ENCODE results near the gene ANGEL2.
"Not testable (repeated sequence)": the region's sequence is repeated elsewhere in the genome, so short reads cannot be mapped to it uniquely, and the experiment has no call there.

ANGEL2 gene

GRCh38 chr1:212974711-212975110 is 41.0 kb downstream of the ANGEL2 start:
- peaks cover 1% of the 10 kb centered on the region for H3K27me3 Mint-ChIP-seq (ENCODE audit: low read depth)
- H3K4me3 Mint-ChIP-seq = no peak overlapping the region
- H3K4me1 Mint-ChIP-seq (ENCODE audit: low read depth) = no peaks in the 10 kb centered on the region
- H3K27ac Mint-ChIP-seq = no peak overlapping the region
- H3K36me3 Mint-ChIP-seq (ENCODE audit: low read depth) = no peaks in the 10 kb centered on the region
- H3K9me3 Mint-ChIP-seq = no peaks in the 10 kb centered on the region

GRCh38 chr1:212973899-212974298 is 41.8 kb downstream of the ANGEL2 start:
- Mint-ChIP-seq H3K4me1 (ENCODE audit: low read depth) (no peaks in the 10 kb centered on the region), H3K27me3 (ENCODE audit: low read depth) (peaks cover 3% of the 10 kb centered on the region), H3K9me3 (no peaks in the 10 kb centered on the region), H3K36me3 (ENCODE audit: low read depth) (no peaks in the 10 kb centered on the region), H3K27ac (no peak overlapping the region), H3K4me3 (no peak overlapping the region)

GRCh38 chr1:212973426-212973825 is 42.2 kb downstream of the ANGEL2 start:
- Mint-ChIP-seq H3K36me3 (ENCODE audit: low read depth) (no peaks in the 10 kb centered on the region), H3K4me1 (ENCODE audit: low read depth) (no peaks in the 10 kb centered on the region)

GRCh38 chr1:212971312-212971711 is 44.4 kb downstream of the ANGEL2 start:
- no peaks in the 10 kb centered on the region for H3K4me1 Mint-ChIP-seq (ENCODE audit: low read depth)
- H3K4me3 Mint-ChIP-seq = no peak overlapping the region
- peaks cover 10% of the 10 kb centered on the region for H3K27me3 Mint-ChIP-seq (ENCODE audit: low read depth)
- H3K27ac Mint-ChIP-seq = no peak overlapping the region
- no peaks in the 10 kb centered on the region for H3K36me3 Mint-ChIP-seq (ENCODE audit: low read depth)
- H3K9me3 Mint-ChIP-seq = no peaks in the 10 kb centered on the region

More at GRCh38 chr1:212973426-212973825, 42.2 kb downstream of the ANGEL2 start:
- H3K9me3 Mint-ChIP-seq = no peaks in the 10 kb centered on the region
- no peak overlapping the region for H3K27ac Mint-ChIP-seq
- peaks cover 3% of the 10 kb centered on the region for H3K27me3 Mint-ChIP-seq (ENCODE audit: low read depth)
- no peak overlapping the region for H3K4me3 Mint-ChIP-seq

GRCh38 chr1:212970085-212970484 is 45.6 kb downstream of the ANGEL2 start:
- no peak overlapping the region for H3K27ac Mint-ChIP-seq
- no peaks in the 10 kb centered on the region for H3K4me1 Mint-ChIP-seq (ENCODE audit: low read depth)
- H3K9me3 Mint-ChIP-seq = no peaks in the 10 kb centered on the region
- H3K4me3 Mint-ChIP-seq = no peak overlapping the region
- H3K36me3 Mint-ChIP-seq (ENCODE audit: low read depth) = no peaks in the 10 kb centered on the region
- H3K27me3 Mint-ChIP-seq (ENCODE audit: low read depth) = peaks cover 13% of the 10 kb centered on the region

- peaks cover 13% of the 10 kb centered on the region for H3K27me3 Mint-ChIP-seq (ENCODE audit: low read depth)
- no peak overlapping the region for H3K4me3 Mint-ChIP-seq
- H3K27ac Mint-ChIP-seq = no peak overlapping the region
- no peaks in the 10 kb centered on the region for H3K9me3 Mint-ChIP-seq
- H3K4me1 Mint-ChIP-seq (ENCODE audit: low read depth) = no peaks in the 10 kb centered on the region
- H3K36me3 Mint-ChIP-seq (ENCODE audit: low read depth) = no peaks in the 10 kb centered on the region
Measured at GRCh38 chr1:212968368-212968863, 47.3 kb downstream of the ANGEL2 start.

GRCh38 chr1:212967801-212968200 is 47.9 kb downstream of the ANGEL2 start:
- Mint-ChIP-seq H3K9me3 (no peaks in the 10 kb centered on the region), H3K27ac (no peak overlapping the region), H3K36me3 (ENCODE audit: low read depth) (no peaks in the 10 kb centered on the region), H3K27me3 (ENCODE audit: low read depth) (peaks cover 13% of the 10 kb centered on the region), H3K4me1 (ENCODE audit: low read depth) (no peaks in the 10 kb centered on the region), H3K4me3 (no peak overlapping the region)

GRCh38 chr1:212966616-212967015 is 49.1 kb downstream of the ANGEL2 start:
- Mint-ChIP-seq H3K27me3 (ENCODE audit: low read depth) (peaks cover 13% of the 10 kb centered on the region), H3K27ac (no peak overlapping the region), H3K4me3 (no peak overlapping the region), H3K9me3 (no peaks in the 10 kb centered on the region), H3K4me1 (ENCODE audit: low read depth) (no peaks in the 10 kb centered on the region), H3K36me3 (ENCODE audit: low read depth) (no peaks in the 10 kb centered on the region)

- H3K9me3 Mint-ChIP-seq = not testable (repeated sequence)
Measured at GRCh38 chr1:212964993-212965392, 50.7 kb downstream of the ANGEL2 start.

GRCh38 chr1:212964102-212964501 is 51.6 kb downstream of the ANGEL2 start:
- peaks cover 12% of the 10 kb centered on the region for H3K27me3 Mint-ChIP-seq (ENCODE audit: low read depth)
- no peak overlapping the region for H3K27ac Mint-ChIP-seq
- no peak overlapping the region for H3K4me3 Mint-ChIP-seq
- no peaks in the 10 kb centered on the region for H3K9me3 Mint-ChIP-seq
- no peaks in the 10 kb centered on the region for H3K36me3 Mint-ChIP-seq (ENCODE audit: low read depth)
- H3K4me1 Mint-ChIP-seq (ENCODE audit: low read depth) = no peaks in the 10 kb centered on the region

More at GRCh38 chr1:212964993-212965392, 50.7 kb downstream of the ANGEL2 start:
- H3K4me1 Mint-ChIP-seq (ENCODE audit: low read depth); H3K36me3 Mint-ChIP-seq (ENCODE audit: low read depth); H3K27ac Mint-ChIP-seq; H3K4me3 Mint-ChIP-seq: not testable (repeated sequence)
- peaks cover 13% of the 10 kb centered on the region for H3K27me3 Mint-ChIP-seq (ENCODE audit: low read depth)

GRCh38 chr1:212962509-212962908 is 53.2 kb downstream of the ANGEL2 start:
- no peaks in the 10 kb centered on the region for H3K4me1 Mint-ChIP-seq (ENCODE audit: low read depth)
- H3K4me3 Mint-ChIP-seq = no peak overlapping the region
- H3K36me3 Mint-ChIP-seq (ENCODE audit: low read depth) = no peaks in the 10 kb centered on the region
- peaks cover 6% of the 10 kb centered on the region for H3K27me3 Mint-ChIP-seq (ENCODE audit: low read depth)
- H3K9me3 Mint-ChIP-seq = no peaks in the 10 kb centered on the region
- no peak overlapping the region for H3K27ac Mint-ChIP-seq

- peaks cover 15% of the 10 kb centered on the region for H3K27me3 Mint-ChIP-seq (ENCODE audit: low read depth)
- no peaks in the 10 kb centered on the region for H3K4me1 Mint-ChIP-seq (ENCODE audit: low read depth)
- H3K36me3 Mint-ChIP-seq (ENCODE audit: low read depth) = no peaks in the 10 kb centered on the region
- H3K9me3 Mint-ChIP-seq = no peaks in the 10 kb centered on the region
- H3K4me3 Mint-ChIP-seq = no peak overlapping the region
- H3K27ac Mint-ChIP-seq = no peak overlapping the region
Measured at GRCh38 chr1:212960932-212961331, 54.7 kb downstream of the ANGEL2 start.

- no peak overlapping the region for H3K27ac Mint-ChIP-seq
- H3K4me3 Mint-ChIP-seq = no peak overlapping the region
Measured at GRCh38 chr1:212959266-212960220, 56.1 kb downstream of the ANGEL2 start.

GRCh38 chr1:212958175-212958574 is 57.5 kb downstream of the ANGEL2 start:
- Mint-ChIP-seq H3K4me3 (no peak overlapping the region), H3K36me3 (ENCODE audit: low read depth) (no peaks in the 10 kb centered on the region), H3K4me1 (ENCODE audit: low read depth) (no peaks in the 10 kb centered on the region), H3K27me3 (ENCODE audit: low read depth) (peaks cover 33% of the 10 kb centered on the region), H3K27ac (no peak overlapping the region), H3K9me3 (no peaks in the 10 kb centered on the region)

More at GRCh38 chr1:212959266-212960220, 56.1 kb downstream of the ANGEL2 start:
- Mint-ChIP-seq H3K9me3 (no peaks in the 10 kb centered on the region), H3K36me3 (ENCODE audit: low read depth) (no peaks in the 10 kb centered on the region), H3K4me1 (ENCODE audit: low read depth) (no peaks in the 10 kb centered on the region), H3K27me3 (ENCODE audit: low read depth) (peaks cover 21% of the 10 kb centered on the region)

GRCh38 chr1:212957546-212957945 is 58.1 kb downstream of the ANGEL2 start:
- no peaks in the 10 kb centered on the region for H3K4me1 Mint-ChIP-seq (ENCODE audit: low read depth)
- H3K4me3 Mint-ChIP-seq = no peak overlapping the region
- peaks cover 39% of the 10 kb centered on the region for H3K27me3 Mint-ChIP-seq (ENCODE audit: low read depth)

More at GRCh38 chr1:212957546-212957945, 58.1 kb downstream of the ANGEL2 start:
- no peak overlapping the region for H3K27ac Mint-ChIP-seq
- H3K9me3 Mint-ChIP-seq = no peaks in the 10 kb centered on the region
- H3K36me3 Mint-ChIP-seq (ENCODE audit: low read depth) = no peaks in the 10 kb centered on the region
